RCC 7860 (cell line): ENCODE data around the gene TSC22D1.

ENCODE experiments used
- DNase-seq: peaks from one replicate; pipeline ENCODE4 v3.0.0-alpha.2; 2015; ENCODE audit warnings: low spot score
- FAIRE-seq: peaks from 2 replicates; lab custom pipeline; 2012; peaks lifted over from hg19 to GRCh38; lab: Jason Lieb, UNC

Gene TSC22D1

DNA sequence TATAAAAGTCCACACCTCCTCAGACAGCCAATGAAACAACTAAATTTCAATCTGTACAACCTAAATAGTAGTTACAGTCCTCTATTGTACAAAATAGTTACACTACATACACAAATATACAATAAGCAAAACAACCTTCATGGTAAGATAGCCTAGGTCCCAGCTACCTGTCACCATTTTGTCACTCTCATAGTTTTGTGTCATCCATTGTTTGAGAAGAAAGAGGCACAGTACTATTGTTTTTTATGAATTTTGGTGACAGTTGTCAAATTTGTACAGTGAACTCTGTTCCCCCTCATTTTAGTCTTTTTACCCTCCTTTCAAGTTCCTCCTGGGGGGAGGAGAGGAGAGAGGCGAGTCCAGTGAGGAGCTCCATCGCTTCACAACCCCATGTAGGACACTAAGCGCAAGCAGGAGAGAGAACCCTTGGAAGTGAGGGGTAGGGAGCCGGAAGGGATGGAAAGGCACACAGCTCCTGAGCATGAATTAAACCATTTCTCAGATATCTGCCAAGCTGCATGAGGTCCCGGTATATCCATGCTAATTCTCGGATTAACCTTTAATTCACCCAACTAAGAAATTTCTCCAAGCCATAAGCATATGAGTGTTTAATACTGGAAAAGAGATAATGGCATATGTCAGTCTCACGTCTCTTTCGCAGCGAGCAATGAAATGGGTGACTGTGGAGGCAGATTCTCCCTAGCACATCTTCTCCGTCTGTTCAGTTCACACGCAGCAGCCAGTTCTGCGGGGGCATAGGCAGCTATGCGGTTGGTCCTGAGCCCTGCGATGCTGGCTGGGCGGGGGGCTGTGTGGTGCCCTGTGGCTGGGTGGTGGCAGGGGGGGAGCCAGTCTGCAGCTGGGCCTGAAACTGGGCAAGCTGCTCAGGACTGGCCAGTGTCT is 142.0 kb downstream of the TSC22D1 start:
- FAIRE-seq = no peak

GRCh38 chr13:44432650-44433049 is 143.5 kb downstream of the TSC22D1 start:
- FAIRE-seq (no peak), DNase-seq (no peak)

More for the DNA sequence above, 142.0 kb downstream of the TSC22D1 start:
- no peak for DNase-seq

- DNase-seq (no peak), FAIRE-seq (no peak)
Observed at GRCh38 chr13:44431150-44431549, 145.0 kb downstream of the TSC22D1 start.

- DNase-seq = no peak
- no peak for FAIRE-seq
Observed at GRCh38 chr13:44429311-44429710, 146.8 kb downstream of the TSC22D1 start.

- FAIRE-seq = no peak
- no peak for DNase-seq
Observed at GRCh38 chr13:44426461-44426860, 149.7 kb downstream of the TSC22D1 start.

DNA sequence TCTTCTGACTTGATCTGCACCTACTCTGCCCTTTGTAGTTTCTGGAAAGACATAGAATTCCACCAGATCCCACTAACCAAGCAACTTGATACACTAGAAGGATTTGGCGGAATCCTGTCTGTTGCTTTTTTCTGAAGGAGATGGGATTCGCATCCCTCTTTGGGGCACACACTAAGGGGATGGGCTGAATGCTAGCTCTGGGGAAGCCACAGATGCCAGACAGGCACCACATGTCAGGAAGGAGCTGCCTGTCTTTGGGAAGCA is 150.4 kb downstream of the TSC22D1 start:
- FAIRE-seq (no peak), DNase-seq (no peak)

DNA sequence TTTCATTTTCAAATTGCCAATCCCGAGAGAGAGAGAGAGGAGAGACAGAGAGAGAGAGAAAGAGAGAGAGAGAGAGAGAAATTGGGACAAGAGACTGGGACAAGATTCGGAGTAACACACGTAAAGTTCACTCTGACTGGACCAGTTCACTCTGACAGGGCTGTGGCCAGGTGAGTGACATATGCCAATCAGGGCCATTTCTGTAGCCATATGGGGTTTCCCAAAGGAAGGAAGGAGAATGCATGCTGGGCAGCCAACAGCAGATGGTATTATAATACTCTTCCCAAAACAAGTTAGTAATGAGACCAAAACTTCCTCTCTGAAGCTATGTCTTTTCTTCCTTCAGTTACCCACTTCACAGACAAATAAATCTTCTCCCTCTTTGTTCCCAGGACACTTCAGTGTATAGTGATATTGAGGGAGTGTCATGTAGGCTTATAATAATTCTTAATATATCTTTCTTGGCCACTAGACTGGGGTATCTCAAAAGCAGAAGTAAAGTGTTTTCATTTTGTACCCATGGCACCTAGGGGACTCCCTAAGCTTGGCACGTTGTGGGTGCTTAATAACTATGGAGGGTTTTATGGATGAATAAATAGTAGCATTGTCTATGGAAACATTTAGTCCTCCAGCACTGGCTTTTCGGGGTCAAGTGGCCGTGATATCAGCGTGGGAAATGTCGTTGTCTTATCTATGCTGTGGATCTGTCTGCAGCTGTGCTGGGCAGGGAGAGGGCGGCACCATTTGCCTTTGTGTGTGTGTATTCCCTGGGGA is 150.9 kb downstream of the TSC22D1 start:
- no peak for FAIRE-seq
- DNase-seq = no peak

DNA sequence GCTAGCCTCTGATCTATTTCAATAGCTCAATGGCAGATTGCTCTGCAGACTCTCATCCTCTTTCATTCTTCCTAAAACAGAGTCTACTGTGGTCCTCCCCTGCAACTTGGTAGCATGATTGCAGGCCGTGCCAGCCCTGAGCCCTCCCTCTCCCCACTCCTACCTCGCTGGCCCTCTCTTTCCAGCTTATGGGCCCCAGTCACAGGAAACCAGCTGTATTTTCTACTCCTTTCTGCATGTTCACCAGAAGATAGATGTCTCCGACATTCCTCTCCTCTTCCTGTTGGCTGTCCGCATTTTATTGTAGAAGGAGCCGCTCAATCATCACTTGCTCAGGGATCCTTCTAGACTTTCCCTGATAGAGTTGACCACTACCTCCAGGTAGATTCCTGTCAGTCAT is 152.3 kb downstream of the TSC22D1 start:
- FAIRE-seq = no peak
- DNase-seq = no peak

- DNase-seq (no peak), FAIRE-seq (no peak)
Observed at GRCh38 chr13:44422755-44423643, 153.1 kb downstream of the TSC22D1 start.

- FAIRE-seq (no peak), DNase-seq (no peak)
Observed at GRCh38 chr13:44421853-44422525, 154.1 kb downstream of the TSC22D1 start.

GRCh38 chr13:44420376-44421220 is 155.5 kb downstream of the TSC22D1 start:
- no peak for DNase-seq
- FAIRE-seq = no peak

DNA sequence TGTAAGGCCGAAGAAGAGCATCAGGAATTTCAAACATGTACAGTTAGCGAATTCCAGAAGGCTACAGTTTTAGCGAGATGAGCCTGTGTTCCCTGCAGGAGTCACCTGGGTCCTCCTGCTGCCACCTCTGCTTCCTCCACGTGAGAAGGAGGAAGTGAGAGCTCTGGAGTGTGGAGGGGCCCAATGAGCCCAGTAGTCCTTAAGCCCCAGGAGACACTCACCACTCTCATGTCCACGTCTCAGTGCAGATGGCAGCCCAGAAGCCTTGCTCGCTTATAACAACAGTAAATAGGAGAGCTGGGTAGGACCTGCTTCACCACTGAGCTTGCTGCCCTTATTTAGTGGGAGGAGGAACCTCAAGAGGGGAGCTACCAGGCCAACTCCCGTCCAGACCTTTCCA is 158.3 kb downstream of the TSC22D1 start:
- FAIRE-seq (no peak), DNase-seq (no peak)

- DNase-seq (no peak), FAIRE-seq (no peak)
Observed at GRCh38 chr13:44417446-44417845, 158.7 kb downstream of the TSC22D1 start.

GRCh38 chr13:44416744-44417143 is 159.4 kb downstream of the TSC22D1 start:
- no peak for FAIRE-seq
- no peak for DNase-seq

- no peak for DNase-seq
- no peak for FAIRE-seq
Observed at GRCh38 chr13:44416301-44416700, 159.8 kb downstream of the TSC22D1 start.

DNA sequence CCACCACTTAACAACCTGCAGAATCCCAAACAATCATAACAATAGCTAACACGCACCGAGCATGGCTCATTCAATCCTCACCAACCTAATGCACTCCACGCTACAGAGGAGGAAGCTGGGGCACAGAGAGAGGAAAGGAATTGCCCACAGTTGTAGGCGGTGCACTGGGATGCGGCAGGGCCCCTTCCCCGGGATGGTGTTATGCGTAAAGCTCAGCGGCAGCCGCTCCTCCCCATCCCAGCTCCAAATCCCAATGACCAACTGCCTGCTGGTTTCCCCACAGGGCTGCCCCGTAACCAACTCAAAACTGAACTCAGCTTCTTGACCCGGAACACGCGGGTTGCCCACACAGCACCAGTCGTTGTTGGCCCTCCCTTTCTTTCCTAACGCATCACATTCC is 160.3 kb downstream of the TSC22D1 start:
- FAIRE-seq (no peak), DNase-seq (no peak)

DNA sequence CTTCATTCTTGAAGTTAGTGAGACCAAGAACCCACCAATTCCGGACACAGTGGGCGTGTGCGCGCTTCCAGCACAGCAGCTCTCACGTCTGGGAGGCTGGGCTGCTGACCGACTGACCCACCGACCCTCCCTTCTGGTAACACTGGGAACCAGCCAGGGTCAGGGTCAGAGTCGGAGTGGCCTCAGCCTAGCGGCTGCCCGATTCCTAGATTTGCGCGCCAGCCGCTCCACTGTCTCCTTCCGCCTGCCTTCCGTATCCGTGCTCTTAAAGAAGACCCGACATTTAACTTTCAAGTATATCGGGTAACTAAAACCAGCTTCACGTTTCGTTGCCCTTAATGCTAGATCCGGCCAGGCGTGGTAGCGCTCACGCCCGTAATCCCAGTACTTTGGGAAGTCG is 161.4 kb downstream of the TSC22D1 start:
- FAIRE-seq = no peak
- no peak for DNase-seq

DNA sequence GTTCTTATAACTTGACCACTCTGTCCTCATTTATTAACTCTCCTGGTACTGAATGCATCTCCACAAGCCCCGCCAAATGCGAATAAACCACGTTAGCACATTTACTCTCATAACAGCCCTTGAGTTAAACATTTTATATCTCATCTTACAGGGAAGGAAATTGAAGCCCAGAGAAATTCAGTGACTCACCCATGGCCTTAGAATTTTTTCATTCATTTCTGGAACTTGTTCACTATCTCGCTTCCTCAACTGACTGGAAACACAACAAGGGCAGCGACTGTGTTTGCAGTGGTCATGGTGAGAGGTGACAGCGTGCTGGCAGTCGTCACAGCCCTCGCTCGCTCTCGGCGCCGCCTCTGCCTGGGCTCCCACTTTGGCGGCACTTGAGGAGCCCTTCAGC is 163.0 kb downstream of the TSC22D1 start:
- FAIRE-seq = no peak
- no peak for DNase-seq

- FAIRE-seq (no peak), DNase-seq (no peak)
Observed at GRCh38 chr13:44412346-44412935, 163.7 kb downstream of the TSC22D1 start.
